Endodermal cell (in vitro differentiated cells): Measurements from ENCODE around the gene ANKFY1. TPM values are rescaled to one million over a fixed set of nuclear protein-coding genes. Genes with fewer than 3 reads are reported as not detected.

ENCODE experiments used
- DNase-seq: peaks from one replicate; pipeline ENCODE4 v3.0.0-alpha.2; 2017
- H3K27ac ChIP-seq: 2 replicates; pipeline ENCODE4 v1.5.1; 2013; ENCODE audit warnings: mild to moderate bottlenecking, low read depth, low read length, moderate library complexity
- H3K27me3 ChIP-seq: 2 replicates; pipeline ENCODE4 v1.6.1; 2013; ENCODE audit warnings: mild to moderate bottlenecking, low read length, moderate library complexity; ENCODE audit not compliant: insufficient read depth, control insufficient read depth, poor library complexity, severe bottlenecking
- H3K36me3 ChIP-seq: 2 replicates; pipeline ENCODE4 v1.7.0; 2013; ENCODE audit warnings: mild to moderate bottlenecking, low read length, moderate library complexity; ENCODE audit not compliant: control insufficient read depth, insufficient read depth
- H3K4me1 ChIP-seq: one replicate; pipeline ENCODE4 v1.7.0; 2013; ENCODE audit warnings: low read length; ENCODE audit not compliant: control insufficient read depth, insufficient read depth
- H3K4me3 ChIP-seq: 2 replicates; pipeline ENCODE4 v1.5.1; 2013; ENCODE audit warnings: mild to moderate bottlenecking, low read length, moderate library complexity
- H3K9ac ChIP-seq: 2 replicates; pipeline ENCODE4 v1.6.1; 2013; ENCODE audit warnings: mild to moderate bottlenecking, low read length, moderate library complexity; ENCODE audit not compliant: poor library complexity, severe bottlenecking; ENCODE audit errors: extremely low read depth
- H3K9me3 ChIP-seq: 2 replicates; pipeline ENCODE4 v1.6.1; 2013; ENCODE audit warnings: mild to moderate bottlenecking, low read length, moderate library complexity; ENCODE audit not compliant: control insufficient read depth
- H3K27ac Mint-ChIP-seq: 2 replicates; pipeline ENCODE4 v1.8.0; 2020; ENCODE audit warnings: mixed read lengths
- H3K27me3 Mint-ChIP-seq: 2 replicates; pipeline ENCODE4 v1.8.0; 2021; ENCODE audit warnings: mild to moderate bottlenecking, mixed read lengths; ENCODE audit not compliant: insufficient read depth
- H3K36me3 Mint-ChIP-seq: 2 replicates; pipeline ENCODE4 v1.8.0; 2020; ENCODE audit warnings: low read depth, mixed read lengths
- H3K4me1 Mint-ChIP-seq: 2 replicates; pipeline ENCODE4 v1.8.0; 2020; ENCODE audit warnings: mixed read lengths
- H3K4me3 Mint-ChIP-seq: 2 replicates; pipeline ENCODE4 v1.8.0; 2020; ENCODE audit warnings: mild to moderate bottlenecking, moderate library complexity, mixed read lengths
- H3K9me3 Mint-ChIP-seq: 2 replicates; pipeline ENCODE4 v1.8.0; 2020; ENCODE audit warnings: mild to moderate bottlenecking, mixed read lengths
- CTCF ChIP-seq: fragments of 200-600 bp; sonication (generic); conservative IDR thresholded peaks from 2 replicates; pipeline ENCODE4 v1.5.0; 2021; ENCODE audit warnings: antibody characterized with exemption, mild to moderate bottlenecking
- WGBS, 2 experiments: methylation state at CpG; one replicate each; pipeline versions ENCODE4 v1.1.5 to v1.1.7; 2013; ENCODE audit warnings: missing lambda C conversion rate in 2 of 2, mixed read lengths in 1 of 2; ENCODE audit not compliant: insufficient coverage in 1 of 2, insufficient read length in 1 of 2; 5-methylcytosine and 5-hydroxymethylcytosine counted together
- total RNA-seq, 2 donors: library from RNA; stranded (reverse); fragmentation: NEBNext Ultra II Directional in 1 of 2; extraction: Animal tissue kit (Norgen Biotek cat#: 25700) in 1 of 2; gene quantifications; 2 replicates in 1 of 2; 3 replicates in 1 of 2; pipeline ENCODE4 v1.2.1, GENCODE V29; 2021

Gene ANKFY1
- total RNA-seq, 2 donors from 2014 or later, result 48.0 to 62.4 TPM

GRCh38 chr17:4185656-4186055 is 78.1 kb downstream of the ANKFY1 start:
- Histone ChIP-seq H3K9ac (no peak overlapping the region), H3K27me3 (no peaks in the 10 kb centered on the region), H3K36me3 (peaks cover 92% of the 10 kb centered on the region), H3K27ac (no peak overlapping the region), H3K4me1 (no peaks in the 10 kb centered on the region), H3K4me3 (no peak overlapping the region), H3K9me3 (no peaks in the 10 kb centered on the region)
- DNase-seq, result no peak
- no peaks in the 10 kb centered on the region for H3K27me3 Mint-ChIP-seq
- TF ChIP-seq CTCF, result no peak
- peaks cover 82% of the 10 kb centered on the region for H3K36me3 Mint-ChIP-seq
- H3K4me3 Mint-ChIP-seq, result no peak overlapping the region
- 98 to 99% methylated on average over 10 to 14 of the region's 15 CpGs for WGBS, 2 experiments
- H3K27ac Mint-ChIP-seq, result peak overlapping the region; percentile 97
- H3K4me1 Mint-ChIP-seq, result peaks cover 13% of the 10 kb centered on the region
- H3K9me3 Mint-ChIP-seq, result no peaks in the 10 kb centered on the region

- no peaks in the 10 kb centered on the region for H3K27me3 Mint-ChIP-seq
- Histone ChIP-seq H3K4me1 (no peaks in the 10 kb centered on the region), H3K27ac (no peak overlapping the region), H3K4me3 (no peak overlapping the region), H3K36me3 (peaks cover 89% of the 10 kb centered on the region), H3K27me3 (no peaks in the 10 kb centered on the region), H3K9me3 (no peaks in the 10 kb centered on the region), H3K9ac (no peak overlapping the region)
- H3K36me3 Mint-ChIP-seq, result peaks cover 78% of the 10 kb centered on the region
- H3K9me3 Mint-ChIP-seq, result no peaks in the 10 kb centered on the region
- peak overlapping the region; percentile 58 for H3K27ac Mint-ChIP-seq
- 93 to 95% methylated on average over 14 to 18 of the region's 18 CpGs for WGBS, 2 experiments
- no peak for TF ChIP-seq CTCF
- H3K4me3 Mint-ChIP-seq, result no peak overlapping the region
- H3K4me1 Mint-ChIP-seq, result peaks cover 13% of the 10 kb centered on the region
- DNase-seq, result no peak
Measured at GRCh38 chr17:4184811-4185210, 79.0 kb downstream of the ANKFY1 start.

- no peak overlapping the region for H3K4me3 ChIP-seq
- H3K4me1 ChIP-seq, result no peaks in the 10 kb centered on the region
- DNase-seq, result no peak
- H3K27me3 ChIP-seq, result no peaks in the 10 kb centered on the region
- no peak for TF ChIP-seq CTCF
- no peak overlapping the region for H3K27ac ChIP-seq
- 86 to 88% methylated on average over 8 of the region's 8 CpGs for WGBS, 2 experiments
- Mint-ChIP-seq H3K4me1 (peaks cover 8% of the 10 kb centered on the region), H3K4me3 (no peak overlapping the region), H3K36me3 (peaks cover 82% of the 10 kb centered on the region), H3K9me3 (no peaks in the 10 kb centered on the region), H3K27ac (peak overlapping the region; percentile 20), H3K27me3 (no peaks in the 10 kb centered on the region)
- peaks cover 89% of the 10 kb centered on the region for H3K36me3 ChIP-seq
- no peaks in the 10 kb centered on the region for H3K9me3 ChIP-seq
- H3K9ac ChIP-seq, result no peak overlapping the region
Measured at GRCh38 chr17:4182043-4182442, 81.7 kb downstream of the ANKFY1 start.
